Loucy (cell line): ENCODE measurements around the gene SMOC1.

Experiments used
- EZH2phosphoT487 ChIP-seq: fragments of 200-600 bp; IDR thresholded peaks from 2 replicates; pipeline ENCODE4 v1.6.1; 2018; ENCODE audit warnings: antibody characterized with exemption, mild to moderate bottlenecking, moderate library complexity, borderline replicate concordance
- TF ChIP-seq, protein P1 (sequence below): fragments of 200-600 bp; sonication (generic); conservative IDR thresholded peaks from 2 replicates; pipeline ENCODE4 v1.5.1; 2014; ENCODE audit warnings: mild to moderate bottlenecking, antibody characterized with exemption, low read length

GRCh38 chr14:70006699-70007098 lies 127.5 kb downstream of the SMOC1 start:
- TF ChIP-seq EZH2phosphoT487, result no peak
- TF ChIP-seq, protein P1, sequence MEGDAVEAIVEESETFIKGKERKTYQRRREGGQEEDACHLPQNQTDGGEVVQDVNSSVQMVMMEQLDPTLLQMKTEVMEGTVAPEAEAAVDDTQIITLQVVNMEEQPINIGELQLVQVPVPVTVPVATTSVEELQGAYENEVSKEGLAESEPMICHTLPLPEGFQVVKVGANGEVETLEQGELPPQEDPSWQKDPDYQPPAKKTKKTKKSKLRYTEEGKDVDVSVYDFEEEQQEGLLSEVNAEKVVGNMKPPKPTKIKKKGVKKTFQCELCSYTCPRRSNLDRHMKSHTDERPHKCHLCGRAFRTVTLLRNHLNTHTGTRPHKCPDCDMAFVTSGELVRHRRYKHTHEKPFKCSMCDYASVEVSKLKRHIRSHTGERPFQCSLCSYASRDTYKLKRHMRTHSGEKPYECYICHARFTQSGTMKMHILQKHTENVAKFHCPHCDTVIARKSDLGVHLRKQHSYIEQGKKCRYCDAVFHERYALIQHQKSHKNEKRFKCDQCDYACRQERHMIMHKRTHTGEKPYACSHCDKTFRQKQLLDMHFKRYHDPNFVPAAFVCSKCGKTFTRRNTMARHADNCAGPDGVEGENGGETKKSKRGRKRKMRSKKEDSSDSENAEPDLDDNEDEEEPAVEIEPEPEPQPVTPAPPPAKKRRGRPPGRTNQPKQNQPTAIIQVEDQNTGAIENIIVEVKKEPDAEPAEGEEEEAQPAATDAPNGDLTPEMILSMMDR, result no peak
